WTC11 (cell line): ENCODE results near the gene AFF3. TPM values are rescaled to one million over a fixed set of nuclear protein-coding genes. Genes with fewer than 3 reads are reported as not detected.

ENCODE experiments used
- ATAC-seq: fragments of 200-7000 bp; cut with Tn5 transposase; 2 replicates; pipeline ENCODE4 v1.10.0; 2021; ENCODE audit warnings: mild to moderate bottlenecking, moderate library complexity
- CTCF ChIA-PET: fragments of 300-600 bp; sonication (Branson Sonifier 250); formaldehyde crosslinking; loops from one replicate; lab custom pipeline; 2021; ENCODE audit warnings: antibody characterized with exemption; lab: Charles Lee
- POLR2A ChIA-PET: fragments of 350-600 bp; sonication (Branson Sonifier 250); formaldehyde crosslinking; loops from one replicate; lab custom pipeline; 2021; ENCODE audit warnings: antibody characterized with exemption; lab: Charles Lee
- DNase-seq: peaks from one replicate; pipeline ENCODE4 v3.0.0; 2021; ENCODE audit warnings: low spot score
- H3K27ac Mint-ChIP-seq: 2 replicates; pipeline ENCODE4 v1.8.0; 2021; ENCODE audit warnings: mixed read lengths
- H3K27me3 Mint-ChIP-seq: 2 replicates; pipeline ENCODE4 v1.8.0; 2021; ENCODE audit warnings: low read depth, mild to moderate bottlenecking, moderate library complexity, mixed read lengths
- H3K36me3 Mint-ChIP-seq: 2 replicates; pipeline ENCODE4 v1.8.0; 2021; ENCODE audit warnings: mixed read lengths
- H3K4me1 Mint-ChIP-seq: 2 replicates; pipeline ENCODE4 v1.8.0; 2022; ENCODE audit warnings: mixed read lengths
- H3K4me3 Mint-ChIP-seq: 2 replicates; pipeline ENCODE4 v1.8.0; 2021; ENCODE audit warnings: mild to moderate bottlenecking, moderate library complexity, mixed read lengths
- H3K9me3 Mint-ChIP-seq: 2 replicates; pipeline ENCODE4 v1.8.0; 2021; ENCODE audit warnings: mixed read lengths
- IRF2 ChIP-seq: sonication (generic); formaldehyde crosslinking; IDR thresholded peaks from 2 replicates; pipeline ENCODE4 v1.8.0; 2022; ENCODE audit warnings: low read depth, missing genetic modification reagents, borderline replicate concordance
- NR1H2 ChIP-seq: sonication (generic); formaldehyde crosslinking; IDR thresholded peaks from 2 replicates; pipeline ENCODE4 v1.9.0; 2021; ENCODE audit warnings: mild to moderate bottlenecking, moderate library complexity, missing genetic modification reagents
- NR3C1 ChIP-seq: sonication (generic); formaldehyde crosslinking; conservative IDR thresholded peaks from 2 replicates; pipeline ENCODE4 v1.8.1; 2023; ENCODE audit warnings: low read depth, mild to moderate bottlenecking, missing genetic modification reagents
- PRRX2 ChIP-seq: fragments of 250-450 bp; sonication (Bioruptor Pico); IDR thresholded peaks from 2 replicates; pipeline ENCODE4 v1.8.0; 2021; ENCODE audit warnings: mild to moderate bottlenecking
- TP53 ChIP-seq: sonication (generic); formaldehyde crosslinking; IDR thresholded peaks from 2 replicates; pipeline ENCODE4 v1.8.1; 2023; ENCODE audit warnings: mild to moderate bottlenecking, missing genetic modification reagents
- ZNF416 ChIP-seq: fragments of 250-450 bp; sonication (Bioruptor Pico); IDR thresholded peaks from 2 replicates; pipeline ENCODE4 v1.9.0; 2021; ENCODE audit warnings: mild to moderate bottlenecking, inconsistent platforms
- total RNA-seq: library from RNA; stranded (reverse); gene quantifications from 3 replicates; pipeline ENCODE4 v1.2.3, GENCODE V29; 2021
- TF ChIP-seq, protein P1 (sequence below): sonication (generic); formaldehyde crosslinking; IDR thresholded peaks from 2 replicates; pipeline ENCODE4 v1.8.1; 2022; ENCODE audit warnings: missing genetic modification reagents, borderline replicate concordance
- TF ChIP-seq, protein P2 (sequence below): sonication (generic); formaldehyde crosslinking; IDR thresholded peaks from 2 replicates; pipeline ENCODE4 v1.8.1; 2023; ENCODE audit warnings: mild to moderate bottlenecking, missing genetic modification reagents
- TF ChIP-seq, protein P3 (sequence below): sonication (generic); formaldehyde crosslinking; IDR thresholded peaks from 2 replicates; pipeline ENCODE4 v1.8.0; 2023; ENCODE audit warnings: missing genetic modification reagents
- TF ChIP-seq, protein P4 (sequence below): sonication (generic); formaldehyde crosslinking; IDR thresholded peaks from 2 replicates; pipeline ENCODE4 v1.8.1; 2022; ENCODE audit warnings: low read depth, missing genetic modification reagents, borderline replicate concordance
- TF ChIP-seq, protein P5 (sequence below): sonication (generic); formaldehyde crosslinking; IDR thresholded peaks from 2 replicates; pipeline ENCODE4 v1.8.0; 2022; ENCODE audit warnings: mild to moderate bottlenecking, missing genetic modification reagents
- TF ChIP-seq, protein P6 (sequence below): fragments of 200-600 bp; IDR thresholded peaks from 2 replicates; pipeline ENCODE4 v1.8.0; 2022; ENCODE audit warnings: antibody characterized with exemption
- TF ChIP-seq, protein P7 (sequence below): sonication (generic); formaldehyde crosslinking; IDR thresholded peaks from 2 replicates; pipeline ENCODE4 v1.8.0; 2022; ENCODE audit warnings: mild to moderate bottlenecking, missing genetic modification reagents

AFF3 gene
- total RNA-seq, 1 experiment from 2014 or later = 1.2 TPM

DNA sequence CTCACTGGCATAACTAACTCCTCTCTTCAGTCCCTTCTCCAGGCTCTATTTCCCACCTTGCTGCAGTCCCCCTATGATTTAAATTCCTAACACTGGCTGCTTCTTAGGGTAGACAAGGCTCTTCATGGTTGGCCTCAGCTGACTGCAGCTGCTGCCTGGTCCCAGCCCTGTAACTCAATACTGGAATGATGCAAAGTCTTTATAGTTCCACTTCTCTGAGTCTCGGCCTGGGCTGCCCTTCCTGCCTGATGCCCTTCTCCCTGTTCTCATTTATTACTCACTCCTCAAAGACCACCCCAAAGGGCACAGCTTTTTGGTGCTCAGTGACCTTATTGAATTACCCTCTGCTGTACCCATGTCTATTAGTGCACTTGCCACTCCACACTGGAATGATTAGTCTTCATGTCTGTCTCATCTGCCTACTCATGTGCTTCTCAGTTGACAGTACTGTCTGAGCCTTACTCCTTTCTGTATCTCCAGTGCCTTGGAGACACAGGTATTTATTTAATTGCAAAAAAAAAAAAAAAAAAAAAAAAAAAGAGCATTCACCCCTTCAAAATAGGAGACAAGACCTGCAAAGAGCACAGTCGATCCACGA lies 453.1 kb downstream of the AFF3 start:
- CTCF ChIA-PET = no interaction called here
- H3K27me3 Mint-ChIP-seq = no peaks in the 10 kb centered on the region
- POLR2A ChIA-PET = no interaction called here
- TF ChIP-seq, protein P1, sequence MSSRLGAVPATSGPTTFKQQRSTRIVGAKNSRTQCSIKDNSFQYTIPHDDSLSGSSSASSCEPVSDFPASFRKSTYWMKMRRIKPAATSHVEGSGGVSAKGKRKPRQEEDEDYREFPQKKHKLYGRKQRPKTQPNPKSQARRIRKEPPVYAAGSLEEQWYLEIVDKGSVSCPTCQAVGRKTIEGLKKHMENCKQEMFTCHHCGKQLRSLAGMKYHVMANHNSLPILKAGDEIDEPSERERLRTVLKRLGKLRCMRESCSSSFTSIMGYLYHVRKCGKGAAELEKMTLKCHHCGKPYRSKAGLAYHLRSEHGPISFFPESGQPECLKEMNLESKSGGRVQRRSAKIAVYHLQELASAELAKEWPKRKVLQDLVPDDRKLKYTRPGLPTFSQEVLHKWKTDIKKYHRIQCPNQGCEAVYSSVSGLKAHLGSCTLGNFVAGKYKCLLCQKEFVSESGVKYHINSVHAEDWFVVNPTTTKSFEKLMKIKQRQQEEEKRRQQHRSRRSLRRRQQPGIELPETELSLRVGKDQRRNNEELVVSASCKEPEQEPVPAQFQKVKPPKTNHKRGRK (CRISPR knock-in tag) = no peak
- TF ChIP-seq ZNF416 (CRISPR knock-in tag) = no peak
- TF ChIP-seq, protein P2, sequence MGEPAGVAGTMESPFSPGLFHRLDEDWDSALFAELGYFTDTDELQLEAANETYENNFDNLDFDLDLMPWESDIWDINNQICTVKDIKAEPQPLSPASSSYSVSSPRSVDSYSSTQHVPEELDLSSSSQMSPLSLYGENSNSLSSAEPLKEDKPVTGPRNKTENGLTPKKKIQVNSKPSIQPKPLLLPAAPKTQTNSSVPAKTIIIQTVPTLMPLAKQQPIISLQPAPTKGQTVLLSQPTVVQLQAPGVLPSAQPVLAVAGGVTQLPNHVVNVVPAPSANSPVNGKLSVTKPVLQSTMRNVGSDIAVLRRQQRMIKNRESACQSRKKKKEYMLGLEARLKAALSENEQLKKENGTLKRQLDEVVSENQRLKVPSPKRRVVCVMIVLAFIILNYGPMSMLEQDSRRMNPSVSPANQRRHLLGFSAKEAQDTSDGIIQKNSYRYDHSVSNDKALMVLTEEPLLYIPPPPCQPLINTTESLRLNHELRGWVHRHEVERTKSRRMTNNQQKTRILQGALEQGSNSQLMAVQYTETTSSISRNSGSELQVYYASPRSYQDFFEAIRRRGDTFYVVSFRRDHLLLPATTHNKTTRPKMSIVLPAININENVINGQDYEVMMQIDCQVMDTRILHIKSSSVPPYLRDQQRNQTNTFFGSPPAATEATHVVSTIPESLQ (CRISPR knock-in tag) = no peak
- TF ChIP-seq, protein P3, sequence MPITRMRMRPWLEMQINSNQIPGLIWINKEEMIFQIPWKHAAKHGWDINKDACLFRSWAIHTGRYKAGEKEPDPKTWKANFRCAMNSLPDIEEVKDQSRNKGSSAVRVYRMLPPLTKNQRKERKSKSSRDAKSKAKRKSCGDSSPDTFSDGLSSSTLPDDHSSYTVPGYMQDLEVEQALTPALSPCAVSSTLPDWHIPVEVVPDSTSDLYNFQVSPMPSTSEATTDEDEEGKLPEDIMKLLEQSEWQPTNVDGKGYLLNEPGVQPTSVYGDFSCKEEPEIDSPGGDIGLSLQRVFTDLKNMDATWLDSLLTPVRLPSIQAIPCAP (CRISPR knock-in tag) = no peak
- TF ChIP-seq PRRX2 (CRISPR knock-in tag) = no peak
- TF ChIP-seq, protein P4, sequence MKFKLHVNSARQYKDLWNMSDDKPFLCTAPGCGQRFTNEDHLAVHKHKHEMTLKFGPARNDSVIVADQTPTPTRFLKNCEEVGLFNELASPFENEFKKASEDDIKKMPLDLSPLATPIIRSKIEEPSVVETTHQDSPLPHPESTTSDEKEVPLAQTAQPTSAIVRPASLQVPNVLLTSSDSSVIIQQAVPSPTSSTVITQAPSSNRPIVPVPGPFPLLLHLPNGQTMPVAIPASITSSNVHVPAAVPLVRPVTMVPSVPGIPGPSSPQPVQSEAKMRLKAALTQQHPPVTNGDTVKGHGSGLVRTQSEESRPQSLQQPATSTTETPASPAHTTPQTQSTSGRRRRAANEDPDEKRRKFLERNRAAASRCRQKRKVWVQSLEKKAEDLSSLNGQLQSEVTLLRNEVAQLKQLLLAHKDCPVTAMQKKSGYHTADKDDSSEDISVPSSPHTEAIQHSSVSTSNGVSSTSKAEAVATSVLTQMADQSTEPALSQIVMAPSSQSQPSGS (CRISPR knock-in tag) = no peak
- H3K27ac Mint-ChIP-seq = no peak overlapping the region
- no peak for ATAC-seq
- no peaks in the 10 kb centered on the region for H3K36me3 Mint-ChIP-seq
- DNase-seq = no peak
- H3K9me3 Mint-ChIP-seq = peaks cover under 1% of the 10 kb centered on the region; the same call in 1 of the 2 replicates
- H3K4me3 Mint-ChIP-seq = no peak overlapping the region
- H3K4me1 Mint-ChIP-seq = no peaks in the 10 kb centered on the region

DNA sequence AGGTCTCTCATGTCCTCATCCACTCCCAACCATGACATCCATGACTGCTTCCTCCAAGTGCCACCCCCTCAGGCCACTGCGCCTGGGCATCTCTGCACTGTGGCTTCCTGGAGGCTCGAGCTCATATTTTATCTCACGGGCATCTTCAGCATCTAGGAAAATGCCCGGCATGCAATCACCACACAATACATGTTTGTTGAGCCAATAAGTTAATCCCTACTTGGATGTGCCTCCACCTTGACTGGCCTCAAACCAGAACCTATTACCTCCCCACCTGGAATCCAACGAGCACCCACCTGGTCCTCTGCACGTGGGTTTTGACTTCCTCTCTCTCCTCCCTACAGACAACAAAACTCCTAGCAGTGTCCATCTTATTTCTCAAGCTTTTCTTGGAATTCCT lies 453.7 kb downstream of the AFF3 start:
- Mint-ChIP-seq H3K36me3 (no peaks in the 10 kb centered on the region), H3K4me3 (no peak overlapping the region), H3K9me3 (peaks cover 3% of the 10 kb centered on the region; the same call in 1 of the 2 replicates), H3K27me3 (no peaks in the 10 kb centered on the region), H3K4me1 (no peaks in the 10 kb centered on the region), H3K27ac (no peak overlapping the region)
- ChIA-PET CTCF (no interaction called here), POLR2A (no interaction called here)
- ATAC-seq (no peak), DNase-seq (no peak)
- TF ChIP-seq, protein P5, sequence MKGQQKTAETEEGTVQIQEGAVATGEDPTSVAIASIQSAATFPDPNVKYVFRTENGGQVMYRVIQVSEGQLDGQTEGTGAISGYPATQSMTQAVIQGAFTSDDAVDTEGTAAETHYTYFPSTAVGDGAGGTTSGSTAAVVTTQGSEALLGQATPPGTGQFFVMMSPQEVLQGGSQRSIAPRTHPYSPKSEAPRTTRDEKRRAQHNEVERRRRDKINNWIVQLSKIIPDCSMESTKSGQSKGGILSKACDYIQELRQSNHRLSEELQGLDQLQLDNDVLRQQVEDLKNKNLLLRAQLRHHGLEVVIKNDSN = no peak
- TF ChIP-seq NR3C1 (CRISPR knock-in tag) = no peak
- TF ChIP-seq, protein P6, sequence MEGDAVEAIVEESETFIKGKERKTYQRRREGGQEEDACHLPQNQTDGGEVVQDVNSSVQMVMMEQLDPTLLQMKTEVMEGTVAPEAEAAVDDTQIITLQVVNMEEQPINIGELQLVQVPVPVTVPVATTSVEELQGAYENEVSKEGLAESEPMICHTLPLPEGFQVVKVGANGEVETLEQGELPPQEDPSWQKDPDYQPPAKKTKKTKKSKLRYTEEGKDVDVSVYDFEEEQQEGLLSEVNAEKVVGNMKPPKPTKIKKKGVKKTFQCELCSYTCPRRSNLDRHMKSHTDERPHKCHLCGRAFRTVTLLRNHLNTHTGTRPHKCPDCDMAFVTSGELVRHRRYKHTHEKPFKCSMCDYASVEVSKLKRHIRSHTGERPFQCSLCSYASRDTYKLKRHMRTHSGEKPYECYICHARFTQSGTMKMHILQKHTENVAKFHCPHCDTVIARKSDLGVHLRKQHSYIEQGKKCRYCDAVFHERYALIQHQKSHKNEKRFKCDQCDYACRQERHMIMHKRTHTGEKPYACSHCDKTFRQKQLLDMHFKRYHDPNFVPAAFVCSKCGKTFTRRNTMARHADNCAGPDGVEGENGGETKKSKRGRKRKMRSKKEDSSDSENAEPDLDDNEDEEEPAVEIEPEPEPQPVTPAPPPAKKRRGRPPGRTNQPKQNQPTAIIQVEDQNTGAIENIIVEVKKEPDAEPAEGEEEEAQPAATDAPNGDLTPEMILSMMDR = no peak
- TF ChIP-seq, protein P7, sequence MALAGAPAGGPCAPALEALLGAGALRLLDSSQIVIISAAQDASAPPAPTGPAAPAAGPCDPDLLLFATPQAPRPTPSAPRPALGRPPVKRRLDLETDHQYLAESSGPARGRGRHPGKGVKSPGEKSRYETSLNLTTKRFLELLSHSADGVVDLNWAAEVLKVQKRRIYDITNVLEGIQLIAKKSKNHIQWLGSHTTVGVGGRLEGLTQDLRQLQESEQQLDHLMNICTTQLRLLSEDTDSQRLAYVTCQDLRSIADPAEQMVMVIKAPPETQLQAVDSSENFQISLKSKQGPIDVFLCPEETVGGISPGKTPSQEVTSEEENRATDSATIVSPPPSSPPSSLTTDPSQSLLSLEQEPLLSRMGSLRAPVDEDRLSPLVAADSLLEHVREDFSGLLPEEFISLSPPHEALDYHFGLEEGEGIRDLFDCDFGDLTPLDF = no peak
- no peak for TF ChIP-seq IRF2 (CRISPR knock-in tag)
- TF ChIP-seq NR1H2 (CRISPR knock-in tag) = no peak
- no peak for TF ChIP-seq TP53 (CRISPR knock-in tag)
